ENCODE measurements around the gene KCNQ1. TPM values are rescaled to one million over a fixed set of nuclear protein-coding genes. Genes with fewer than 3 reads are reported as not detected.

Gene KCNQ1
- polyA plus RNA-seq, 1 donor from 2014 or later, result not detected

DNA sequence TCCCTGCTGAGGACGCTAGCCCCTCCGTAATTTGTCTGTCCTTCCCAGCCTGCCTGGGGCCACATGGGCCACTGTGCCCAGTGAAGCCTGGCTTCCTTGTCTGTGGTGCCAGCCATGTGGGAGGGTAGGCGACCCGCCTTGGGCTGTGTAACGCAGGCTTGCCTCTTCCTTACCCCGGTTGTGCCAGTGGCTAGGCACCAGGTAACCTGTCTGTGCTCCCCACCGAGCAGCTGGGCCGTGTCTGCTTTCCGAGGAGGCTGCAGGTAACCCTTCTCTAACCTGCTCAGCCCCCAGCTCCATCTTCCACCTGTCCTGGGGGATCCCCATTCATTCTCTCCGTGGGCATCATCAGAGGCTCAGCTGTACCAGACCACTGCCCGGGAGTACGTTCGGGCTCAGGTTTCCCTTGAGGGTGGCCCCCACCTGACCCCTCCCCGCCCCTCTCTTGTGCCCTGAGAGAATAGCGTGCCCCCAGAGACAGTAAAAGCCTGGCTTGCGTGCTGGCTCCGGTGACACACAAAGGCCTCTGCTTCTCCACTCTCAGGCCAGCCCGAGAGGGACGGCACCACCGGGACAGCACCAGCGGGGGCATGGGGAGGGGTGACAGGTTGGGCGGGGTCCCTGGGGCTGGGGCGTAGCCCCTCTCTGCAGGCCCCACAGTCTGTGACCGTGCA, 361.7 kb downstream of the KCNQ1 start:
- no peaks in the 10 kb centered on the region for H3K27me3 ChIP-seq (ENCODE audit: insufficient read depth, low read depth, low read length)
- H3K9me2 ChIP-seq (ENCODE audit: insufficient read depth, low read length), result no peaks in the 10 kb centered on the region
- no peaks in the 10 kb centered on the region for H3F3A ChIP-seq (ENCODE audit: insufficient read depth, low read length, poor library complexity, severe bottlenecking)
- no peak overlapping the region for H3K4me3 ChIP-seq (ENCODE audit: low read length)
- no peaks in the 10 kb centered on the region for H4K20me1 ChIP-seq (ENCODE audit: insufficient read depth)
- H3K36me3 ChIP-seq (ENCODE audit: insufficient read depth, low read length), result no peaks in the 10 kb centered on the region
- no peaks in the 10 kb centered on the region for H3K79me2 ChIP-seq (replicated peaks; ENCODE audit: insufficient read depth, low read length)
- H3K9me3 ChIP-seq (ENCODE audit: low read length), result no peaks in the 10 kb centered on the region
- TF ChIP-seq EP300 (conservative IDR thresholded peaks at IDR 0.05; ENCODE audit: poor library complexity, severe bottlenecking), result no peak
- no peak for TF ChIP-seq MXI1 (conservative IDR thresholded peaks at IDR 0.05; ENCODE audit: poor library complexity, severe bottlenecking)
- TF ChIP-seq, protein P1, sequence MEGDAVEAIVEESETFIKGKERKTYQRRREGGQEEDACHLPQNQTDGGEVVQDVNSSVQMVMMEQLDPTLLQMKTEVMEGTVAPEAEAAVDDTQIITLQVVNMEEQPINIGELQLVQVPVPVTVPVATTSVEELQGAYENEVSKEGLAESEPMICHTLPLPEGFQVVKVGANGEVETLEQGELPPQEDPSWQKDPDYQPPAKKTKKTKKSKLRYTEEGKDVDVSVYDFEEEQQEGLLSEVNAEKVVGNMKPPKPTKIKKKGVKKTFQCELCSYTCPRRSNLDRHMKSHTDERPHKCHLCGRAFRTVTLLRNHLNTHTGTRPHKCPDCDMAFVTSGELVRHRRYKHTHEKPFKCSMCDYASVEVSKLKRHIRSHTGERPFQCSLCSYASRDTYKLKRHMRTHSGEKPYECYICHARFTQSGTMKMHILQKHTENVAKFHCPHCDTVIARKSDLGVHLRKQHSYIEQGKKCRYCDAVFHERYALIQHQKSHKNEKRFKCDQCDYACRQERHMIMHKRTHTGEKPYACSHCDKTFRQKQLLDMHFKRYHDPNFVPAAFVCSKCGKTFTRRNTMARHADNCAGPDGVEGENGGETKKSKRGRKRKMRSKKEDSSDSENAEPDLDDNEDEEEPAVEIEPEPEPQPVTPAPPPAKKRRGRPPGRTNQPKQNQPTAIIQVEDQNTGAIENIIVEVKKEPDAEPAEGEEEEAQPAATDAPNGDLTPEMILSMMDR (IDR thresholded peaks at IDR 0.05; ENCODE audit: poor library complexity, severe bottlenecking), result no peak
- no peak for TF ChIP-seq POLR2AphosphoS5 (IDR thresholded peaks at IDR 0.05)
- TF ChIP-seq RAD21 (conservative IDR thresholded peaks at IDR 0.05), result no peak
- H2AFZ ChIP-seq (ENCODE audit: low read depth, low read length), result no peak overlapping the region
- H3K4me2 ChIP-seq (ENCODE audit: low read length), result no peak overlapping the region
- no peak overlapping the region for H3K27ac ChIP-seq (ENCODE audit: low read length)
- no peak overlapping the region for H3K9ac ChIP-seq (ENCODE audit: low read length)

DNA sequence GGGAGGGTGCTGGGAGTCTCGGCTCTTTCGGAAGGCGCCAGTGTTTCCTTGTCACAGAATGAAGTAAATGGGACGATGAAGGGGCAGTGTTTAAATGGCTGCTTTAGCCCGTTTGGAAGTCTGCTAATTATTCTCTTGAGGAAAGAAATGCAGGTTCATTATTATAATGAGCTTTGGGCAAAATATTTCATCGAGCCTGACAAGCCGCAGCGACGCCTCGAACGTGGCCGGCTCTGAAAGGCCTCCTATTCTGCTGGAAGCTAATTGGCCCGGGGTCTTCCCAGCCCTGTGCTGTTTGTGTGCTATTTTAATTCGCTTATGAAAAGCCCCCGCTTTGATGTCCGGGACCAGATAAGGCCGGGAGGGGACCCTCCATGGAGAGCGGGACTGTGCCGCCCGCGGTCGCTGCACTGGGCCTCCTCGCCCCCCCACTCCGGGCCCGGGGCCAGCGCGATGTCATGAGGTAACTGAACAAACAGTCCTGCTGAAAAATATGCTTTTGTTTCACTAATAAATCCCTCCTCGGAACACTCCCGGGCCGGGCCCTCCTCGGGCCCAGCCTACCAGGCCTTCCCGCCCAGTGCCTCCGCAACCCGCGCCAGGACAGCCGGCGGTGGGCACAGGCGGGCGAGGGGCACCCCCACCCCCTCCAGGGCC, 362.3 kb downstream of the KCNQ1 start:
- Histone ChIP-seq H3K4me3 (ENCODE audit: low read length) (no peak overlapping the region), H3K27me3 (ENCODE audit: insufficient read depth, low read depth, low read length) (no peaks in the 10 kb centered on the region), H2AFZ (ENCODE audit: low read depth, low read length) (no peak overlapping the region), H3K9ac (ENCODE audit: low read length) (no peak overlapping the region), H3K79me2 (replicated peaks; ENCODE audit: insufficient read depth, low read length) (no peaks in the 10 kb centered on the region), H3K9me3 (ENCODE audit: low read length) (no peaks in the 10 kb centered on the region), H3K36me3 (ENCODE audit: insufficient read depth, low read length) (no peaks in the 10 kb centered on the region), H3K4me2 (ENCODE audit: low read length) (no peak overlapping the region), H3K27ac (ENCODE audit: low read length) (no peak overlapping the region), H3K9me2 (ENCODE audit: insufficient read depth, low read length) (no peaks in the 10 kb centered on the region), H4K20me1 (ENCODE audit: insufficient read depth) (no peaks in the 10 kb centered on the region), H3F3A (ENCODE audit: insufficient read depth, low read length, poor library complexity, severe bottlenecking) (no peaks in the 10 kb centered on the region)
- no peak for TF ChIP-seq SMC3 (conservative IDR thresholded peaks at IDR 0.05; ENCODE audit: poor library complexity)

DNA sequence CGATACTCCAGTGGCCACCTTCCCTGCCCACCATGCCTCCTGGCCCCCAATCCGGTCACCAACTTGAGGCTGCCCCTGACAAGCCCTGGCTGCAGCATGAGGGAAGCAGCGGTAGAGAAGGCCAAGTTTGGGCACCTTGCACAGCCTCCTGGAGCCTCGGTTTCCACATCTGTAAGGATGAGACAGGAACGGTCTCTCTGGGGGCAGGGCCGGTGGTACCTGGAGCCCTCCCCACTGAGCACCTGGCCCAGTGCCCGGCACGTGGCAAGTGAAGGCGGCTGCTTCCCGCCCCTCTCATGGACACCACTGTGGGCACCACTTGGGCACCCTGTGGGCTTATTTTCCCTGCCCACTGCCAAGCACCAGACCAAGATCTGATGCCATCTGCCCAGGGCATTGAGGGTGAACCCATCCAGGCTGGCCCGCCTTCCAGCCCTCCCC, 363.0 kb downstream of the KCNQ1 start:
- H3K4me2 ChIP-seq (ENCODE audit: low read length), result no peak overlapping the region
- no peaks in the 10 kb centered on the region for H3K27me3 ChIP-seq (ENCODE audit: insufficient read depth, low read depth, low read length)
- H3K4me3 ChIP-seq (ENCODE audit: low read length), result no peak overlapping the region
- no peaks in the 10 kb centered on the region for H3K36me3 ChIP-seq (ENCODE audit: insufficient read depth, low read length)
- H3K79me2 ChIP-seq (replicated peaks; ENCODE audit: insufficient read depth, low read length), result no peaks in the 10 kb centered on the region
- H3K9ac ChIP-seq (ENCODE audit: low read length), result no peak overlapping the region
- no peaks in the 10 kb centered on the region for H3K9me2 ChIP-seq (ENCODE audit: insufficient read depth, low read length)
- no peak overlapping the region for H3K27ac ChIP-seq (ENCODE audit: low read length)
- no peak for TF ChIP-seq POLR2AphosphoS5 (IDR thresholded peaks at IDR 0.05)
- TF ChIP-seq TAF1 (IDR thresholded peaks at IDR 0.05; ENCODE audit: low read depth), result no peak
- TF ChIP-seq, protein P2, sequence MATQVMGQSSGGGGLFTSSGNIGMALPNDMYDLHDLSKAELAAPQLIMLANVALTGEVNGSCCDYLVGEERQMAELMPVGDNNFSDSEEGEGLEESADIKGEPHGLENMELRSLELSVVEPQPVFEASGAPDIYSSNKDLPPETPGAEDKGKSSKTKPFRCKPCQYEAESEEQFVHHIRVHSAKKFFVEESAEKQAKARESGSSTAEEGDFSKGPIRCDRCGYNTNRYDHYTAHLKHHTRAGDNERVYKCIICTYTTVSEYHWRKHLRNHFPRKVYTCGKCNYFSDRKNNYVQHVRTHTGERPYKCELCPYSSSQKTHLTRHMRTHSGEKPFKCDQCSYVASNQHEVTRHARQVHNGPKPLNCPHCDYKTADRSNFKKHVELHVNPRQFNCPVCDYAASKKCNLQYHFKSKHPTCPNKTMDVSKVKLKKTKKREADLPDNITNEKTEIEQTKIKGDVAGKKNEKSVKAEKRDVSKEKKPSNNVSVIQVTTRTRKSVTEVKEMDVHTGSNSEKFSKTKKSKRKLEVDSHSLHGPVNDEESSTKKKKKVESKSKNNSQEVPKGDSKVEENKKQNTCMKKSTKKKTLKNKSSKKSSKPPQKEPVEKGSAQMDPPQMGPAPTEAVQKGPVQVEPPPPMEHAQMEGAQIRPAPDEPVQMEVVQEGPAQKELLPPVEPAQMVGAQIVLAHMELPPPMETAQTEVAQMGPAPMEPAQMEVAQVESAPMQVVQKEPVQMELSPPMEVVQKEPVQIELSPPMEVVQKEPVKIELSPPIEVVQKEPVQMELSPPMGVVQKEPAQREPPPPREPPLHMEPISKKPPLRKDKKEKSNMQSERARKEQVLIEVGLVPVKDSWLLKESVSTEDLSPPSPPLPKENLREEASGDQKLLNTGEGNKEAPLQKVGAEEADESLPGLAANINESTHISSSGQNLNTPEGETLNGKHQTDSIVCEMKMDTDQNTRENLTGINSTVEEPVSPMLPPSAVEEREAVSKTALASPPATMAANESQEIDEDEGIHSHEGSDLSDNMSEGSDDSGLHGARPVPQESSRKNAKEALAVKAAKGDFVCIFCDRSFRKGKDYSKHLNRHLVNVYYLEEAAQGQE (IDR thresholded peaks at IDR 0.05; ENCODE audit: borderline replicate concordance), result no peak
- no peak for TF ChIP-seq SMC3 (conservative IDR thresholded peaks at IDR 0.05; ENCODE audit: poor library complexity)
- no peak for TF ChIP-seq RAD21 (conservative IDR thresholded peaks at IDR 0.05)
- TF ChIP-seq EP300 (conservative IDR thresholded peaks at IDR 0.05; ENCODE audit: poor library complexity, severe bottlenecking), result no peak
- no peak for TF ChIP-seq EZH2 (IDR thresholded peaks at IDR 0.05; ENCODE audit: borderline replicate concordance, insufficient read depth, low read length, poor library complexity, severe bottlenecking)
- H4K20me1 ChIP-seq (ENCODE audit: insufficient read depth), result no peaks in the 10 kb centered on the region
- H3F3A ChIP-seq (ENCODE audit: insufficient read depth, low read length, poor library complexity, severe bottlenecking), result no peaks in the 10 kb centered on the region
- no peak overlapping the region for H2AFZ ChIP-seq (ENCODE audit: low read depth, low read length)
- H3K9me3 ChIP-seq (ENCODE audit: low read length), result no peaks in the 10 kb centered on the region

Data from neural cell (in vitro differentiated cells).